Smooth muscle cell (in vitro differentiated cells): ENCODE measurements around the gene CCL21. TPM values are rescaled to one million over a fixed set of nuclear protein-coding genes. Genes with fewer than 3 reads are reported as not detected.
"Not testable (repeated sequence)": the region's sequence is repeated elsewhere in the genome, so short reads cannot be mapped to it uniquely, and the experiment has no call there.

Source experiments
- DNase-seq: peaks from one replicate; lab custom pipeline; 2025; ENCODE audit not compliant: unreplicated experiment; lab: John Stamatoyannopoulos, UW
- H2AFZ ChIP-seq: fragments of 200-600 bp; sonication (generic); 2 replicates; pipeline ENCODE4 v1.6.0; 2016; ENCODE audit warnings: antibody characterized with exemption, low read depth, mild to moderate bottlenecking
- H3F3A ChIP-seq: fragments of 200-600 bp; sonication (generic); 2 replicates; pipeline ENCODE4 v1.6.0; 2017; ENCODE audit warnings: antibody characterized with exemption, low read depth
- H3K27ac ChIP-seq: fragments of 200-600 bp; sonication (generic); 2 replicates; pipeline ENCODE4 v1.5.1; 2016; ENCODE audit warnings: low read depth, mild to moderate bottlenecking
- H3K27me3 ChIP-seq: fragments of 200-600 bp; sonication (generic); 2 replicates; pipeline ENCODE4 v1.6.1; 2016; ENCODE audit warnings: low read depth, mild to moderate bottlenecking
- H3K36me3 ChIP-seq: fragments of 200-600 bp; sonication (generic); 2 replicates; pipeline ENCODE4 v1.5.1; 2016; ENCODE audit warnings: low read depth
- H3K4me1 ChIP-seq: fragments of 200-600 bp; sonication (generic); 2 replicates; pipeline ENCODE4 v1.5.1; 2016; ENCODE audit warnings: low read depth
- H3K4me2 ChIP-seq: fragments of 200-600 bp; sonication (generic); 2 replicates; pipeline ENCODE4 v1.6.0; 2016; ENCODE audit warnings: mild to moderate bottlenecking
- H3K4me3 ChIP-seq: fragments of 200-600 bp; sonication (generic); 2 replicates; pipeline ENCODE4 v1.5.1; 2016; ENCODE audit warnings: mild to moderate bottlenecking
- H3K79me2 ChIP-seq: fragments of 200-600 bp; sonication (generic); 2 replicates; pipeline ENCODE4 v1.6.0; 2016; ENCODE audit warnings: low read depth, mild to moderate bottlenecking
- H3K9ac ChIP-seq: fragments of 200-600 bp; sonication (generic); 2 replicates; pipeline ENCODE4 v1.6.0; 2016; ENCODE audit warnings: low read depth
- H3K9me3 ChIP-seq: fragments of 200-600 bp; sonication (generic); replicated peaks from 2 replicates; pipeline ENCODE4 v1.5.1; 2016; ENCODE audit warnings: low read depth
- H4K20me1 ChIP-seq: fragments of 200-600 bp; sonication (generic); 2 replicates; pipeline ENCODE4 v1.6.0; 2016; ENCODE audit warnings: low read depth
- CTCF ChIP-seq: fragments of 200-600 bp; sonication (generic); IDR thresholded peaks from 2 replicates; pipeline ENCODE4 v1.5.1; 2017; ENCODE audit warnings: borderline replicate concordance, mild to moderate bottlenecking, antibody characterized with exemption; ENCODE audit not compliant: insufficient read depth, poor library complexity, severe bottlenecking
- WGBS: methylation state at CpG from one replicate; pipeline ENCODE4 v1.1.7; 2016; ENCODE audit warnings: low lambda C conversion rate; 5-methylcytosine and 5-hydroxymethylcytosine counted together
- polyA plus RNA-seq: library from polyadenylated mRNA; unstranded; fragments of >200 nt; fragmentation: Nextera tagmentation; extraction: Ambion mirVana; gene quantifications from 2 replicates; pipeline ENCODE4 v1.2.1, GENCODE V29; 2016
- total RNA-seq: library from RNA; depleted of rRNA; stranded (reverse); fragments of >200 nt; gene quantifications from 2 replicates; pipeline ENCODE4 v1.2.3, GENCODE V29; 2014

CCL21 gene, protein sequence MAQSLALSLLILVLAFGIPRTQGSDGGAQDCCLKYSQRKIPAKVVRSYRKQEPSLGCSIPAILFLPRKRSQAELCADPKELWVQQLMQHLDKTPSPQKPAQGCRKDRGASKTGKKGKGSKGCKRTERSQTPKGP
- total RNA-seq: not detected in 2 replicates
- not detected in 2 replicates for polyA plus RNA-seq

GRCh38 chr9:34710023-34710422 is at the start of gene CCL21:
TSS of gene CCL21 (minus strand) at chr9:34710136. CDS start at chr9:34710066, 70 bp downstream.
- Histone ChIP-seq H3K79me2 (no peaks in the 10 kb centered on the region), H3K27ac (no peak within 1 kb of the TSS), H3K4me1 (no peaks in the 10 kb centered on the region), H3K4me2 (no peak within 1 kb of the TSS), H4K20me1 (no peaks in the 10 kb centered on the region), H3K36me3 (no peaks in the 10 kb centered on the region), H3K9me3 (no peaks in the 10 kb centered on the region), H3K4me3 (no peak within 1 kb of the TSS), H3K9ac (no peak within 1 kb of the TSS), H3K27me3 (peaks cover 10% of the 10 kb centered on the region), H2AFZ (no peak within 1 kb of the TSS), H3F3A (no peaks in the 10 kb centered on the region)
- no peak for TF ChIP-seq CTCF
- no peak for DNase-seq
- 92% methylated on average over 2 of the region's 2 CpGs for WGBS

GRCh38 chr9:34759432-34760134 is 49.6 kb upstream of the CCL21 start:
- Histone ChIP-seq H3K4me2 (no peak overlapping the region), H3K9ac (no peak overlapping the region), H3K4me3 (no peak overlapping the region), H3F3A (no peaks in the 10 kb centered on the region), H3K9me3 (no peaks in the 10 kb centered on the region), H3K79me2 (no peaks in the 10 kb centered on the region), H3K4me1 (no peaks in the 10 kb centered on the region), H2AFZ (no peak overlapping the region), H3K36me3 (no peaks in the 10 kb centered on the region), H4K20me1 (no peaks in the 10 kb centered on the region), H3K27me3 (peaks cover 17% of the 10 kb centered on the region), H3K27ac (no peak overlapping the region)
- 86% methylated on average over 13 of the region's 13 CpGs for WGBS
- TF ChIP-seq CTCF: no peak
- no peak for DNase-seq

DNA sequence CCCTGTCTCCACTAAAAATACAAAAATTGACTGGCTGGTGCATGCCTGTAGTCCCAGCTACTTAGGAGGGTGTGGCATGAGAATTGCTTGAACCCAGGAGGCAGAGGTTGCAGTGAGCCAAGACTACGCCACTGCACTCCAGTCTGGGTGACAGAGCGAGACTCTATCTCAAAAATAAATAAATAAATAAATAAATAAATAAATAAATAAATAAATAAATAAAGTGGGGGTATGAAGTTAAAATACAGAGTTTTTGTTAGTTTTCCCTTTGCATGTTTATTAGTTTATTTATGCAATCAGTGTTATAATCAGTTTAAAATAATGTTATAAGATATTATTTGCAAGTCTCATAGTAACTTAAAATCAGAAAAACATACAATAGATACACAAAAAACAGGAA is 40.4 kb upstream of the CCL21 start:
- 43% methylated on average over 2 of the region's 2 CpGs for WGBS
- H3F3A ChIP-seq, H4K20me1 ChIP-seq, H3K9ac ChIP-seq, H3K27ac ChIP-seq, H2AFZ ChIP-seq, DNase-seq, H3K4me2 ChIP-seq, H3K36me3 ChIP-seq, H3K4me1 ChIP-seq, H3K79me2 ChIP-seq, H3K4me3 ChIP-seq, H3K9me3 ChIP-seq: not testable (repeated sequence)
- H3K27me3 ChIP-seq: peaks cover 25% of the 10 kb centered on the region

- Histone ChIP-seq H3K4me1 (no peaks in the 10 kb centered on the region), H2AFZ (no peak overlapping the region), H3K9ac (no peak overlapping the region), H3K9me3 (no peaks in the 10 kb centered on the region), H3K79me2 (no peaks in the 10 kb centered on the region), H3K27ac (no peak overlapping the region), H4K20me1 (no peaks in the 10 kb centered on the region), H3K4me3 (no peak overlapping the region), H3K4me2 (no peak overlapping the region), H3F3A (no peaks in the 10 kb centered on the region), H3K36me3 (no peaks in the 10 kb centered on the region), H3K27me3 (no peaks in the 10 kb centered on the region)
- TF ChIP-seq CTCF: no peak
- DNase-seq: no peak
Observed at GRCh38 chr9:34746526-34746925, 36.6 kb upstream of the CCL21 start.
